Spleen (tissue), 11 donors: ENCODE results near the gene AMOT. TPM values are rescaled to one million over a fixed set of nuclear protein-coding genes. Genes with fewer than 3 reads are reported as not detected.

Experiments
- DNase-seq: peaks from one replicate; pipeline ENCODE4 v3.0.0-alpha.2; 2020
- H3K27ac ChIP-seq, 8 donors: fragments of 200-600 bp; sonication (generic) in 7 of 8; 1 replicate in 4 of 8; 2 replicates in 4 of 8; pipeline versions ENCODE4 v1.5.0 to v1.8.0; 2016 to 2021; ENCODE audit warnings: inconsistent platforms in 4 of 8, mild to moderate bottlenecking in 4 of 8, moderate library complexity in 1 of 8
- H3K27me3 ChIP-seq, 7 donors: fragments of 200-600 bp; sonication (generic) in 6 of 7; replicated peaks in 1 of 7; 1 replicate in 4 of 7; 2 replicates in 3 of 7; pipeline versions ENCODE4 v1.5.0 to v1.8.0; 2016 to 2021; ENCODE audit warnings: inconsistent platforms in 3 of 7, mild to moderate bottlenecking in 1 of 7
- H3K36me3 ChIP-seq, 6 donors: fragments of 200-600 bp; sonication (generic) in 5 of 6; 1 replicate in 4 of 6; 2 replicates in 2 of 6; pipeline versions ENCODE4 v1.5.0 to v1.8.0; 2016 to 2021; ENCODE audit warnings: inconsistent platforms in 2 of 6
- H3K4me1 ChIP-seq, 6 donors: fragments of 200-600 bp; sonication (generic) in 5 of 6; 1 replicate in 3 of 6; 2 replicates in 3 of 6; pipeline versions ENCODE4 v1.5.0 to v1.8.0; 2016 to 2021; ENCODE audit warnings: inconsistent platforms in 3 of 6
- H3K4me3 ChIP-seq, 8 donors: fragments of 200-600 bp; sonication (generic) in 7 of 8; 1 replicate in 4 of 8; 2 replicates in 4 of 8; pipeline versions ENCODE4 v1.5.0 to v1.8.0; 2016 to 2021; ENCODE audit warnings: inconsistent platforms in 4 of 8, mild to moderate bottlenecking in 4 of 8, moderate library complexity in 2 of 8
- H3K9me3 ChIP-seq, 8 donors: fragments of 200-600 bp; sonication (generic) in 7 of 8; 1 replicate in 4 of 8; 2 replicates in 4 of 8; pipeline versions ENCODE4 v1.5.0 to v1.8.0; 2016 to 2021; ENCODE audit warnings: inconsistent platforms in 4 of 8
- CTCF ChIP-seq, 11 experiments: fragments of 200-600 bp in 7 of 11; fragments of 450-650 bp in 4 of 11; sonication (generic) in 4 of 11; IDR thresholded peaks in 8 of 11; conservative IDR thresholded peaks in 3 of 11; 1 replicate in 7 of 11; 2 replicates in 4 of 11; pipeline versions ENCODE4 v1.4.0 to v1.8.0; 2016 to 2021; ENCODE audit warnings: antibody characterized with exemption in 11 of 11, inconsistent platforms in 4 of 11, mild to moderate bottlenecking in 1 of 11
- POLR2A ChIP-seq, 3 donors: fragments of 450-650 bp; IDR thresholded peaks; one replicate each; pipeline ENCODE4 v1.5.1; 2017; ENCODE audit warnings: antibody characterized with exemption in 3 of 3, mild to moderate bottlenecking in 1 of 3
- POLR2AphosphoS5 ChIP-seq, 3 donors: sonication (generic); formaldehyde crosslinking; IDR thresholded peaks; one replicate each; pipeline ENCODE4 v1.5.1; 2017; ENCODE audit warnings: antibody characterized with exemption in 3 of 3
- WGBS, 5 donors: extraction: QIAGEN DNeasy Blood & Tissue Kit in 3 of 5; methylation state at CpG; one replicate each; pipeline versions ENCODE4 v1.1.5 to v1.1.7; 2013 to 2018; 5-methylcytosine and 5-hydroxymethylcytosine counted together
- intact Hi-C: fragments of 100-400 bp; cut with DNase I; formaldehyde crosslinking; loops from one replicate; pipeline ENCODE4 v1.15.0; 2023; ENCODE audit warnings: low total_unique reads
- polyA plus RNA-seq, 3 donors: library from polyadenylated mRNA; stranded (reverse); fragments of 200-250 nt; gene quantifications; one replicate each; pipeline ENCODE4 v1.2.1, GENCODE V29; 2013
- total RNA-seq, 7 donors: library from RNA; depleted of rRNA in 3 of 7; stranded (reverse); fragments of >200 nt in 3 of 7; fragmentation: NEBNext Ultra II Directional in 4 of 7; extraction: Animal tissue kit (Norgen Biotek cat#: 25700) in 4 of 7; gene quantifications; one replicate each; pipeline versions ENCODE4 v1.1.0 to v1.2.1, GENCODE V29; 2016 to 2021
- donor health status: healthy with polysubstance abuse.
- donor health status: DM: no; HTN: no; CAD: no; lungs with moderate emphysema.
- donor health status: DM: no; HTN: no; CAD: no.
- donor health status: Bipolar disorder and iron deficiency.
- donor health status: healthy.
- donor health status: DM: no; HTN: no; CAD: no.
- donor health status: DM: yes; HTN: yes; CAD: no.

Gene AMOT
- total and polyA plus RNA-seq, 10 donors = 0.52 to 8.0 (median 3.6) TPM

GRCh38 chrX:112852851-112853250 lies 12.2 kb upstream of the AMOT start:
- Histone ChIP-seq H3K27ac (no peak overlapping the region), H3K4me3 (no peak overlapping the region), H3K4me1 (peaks cover 0 to 21% (median 9%) of the 10 kb centered on the region in 6 donors), H3K36me3 (no peaks in the 10 kb centered on the region), H3K9me3 (no peaks in the 10 kb centered on the region), H3K27me3 (peaks cover 0 to 7% (median 0%) of the 10 kb centered on the region in 7 donors)
- TF ChIP-seq POLR2AphosphoS5 (IDR thresholded peaks at IDR 0.05) (no peak), POLR2A (IDR thresholded peaks at IDR 0.05) (no peak), CTCF (IDR thresholded peaks at IDR 0.05 in 8 of 11, conservative IDR thresholded peaks at IDR 0.05 in 3 of 11) (no peak)
- WGBS, 5 donors = 70 to 90% (median 83%) methylated on average over 3 of the region's 3 CpGs
- no peak for DNase-seq
- intact Hi-C loops = no loop called here

- Histone ChIP-seq H3K36me3 (no peaks in the 10 kb centered on the region), H3K27ac (no peak overlapping the region), H3K4me3 (no peak overlapping the region), H3K27me3 (peaks cover 0 to 7% (median 0%) of the 10 kb centered on the region in 7 donors), H3K4me1 (peaks cover 0 to 21% (median 9%) of the 10 kb centered on the region in 6 donors), H3K9me3 (no peaks in the 10 kb centered on the region)
- TF ChIP-seq CTCF (IDR thresholded peaks at IDR 0.05 in 8 of 11, conservative IDR thresholded peaks at IDR 0.05 in 3 of 11) = no peak
- TF ChIP-seq POLR2A (IDR thresholded peaks at IDR 0.05) = no peak
- no peak for TF ChIP-seq POLR2AphosphoS5 (IDR thresholded peaks at IDR 0.05)
- DNase-seq = no peak
- intact Hi-C loops = no loop called here
- WGBS, 5 donors = 7 to 21% (median 13%) methylated on average over 4 of the region's 4 CpGs
Measured at GRCh38 chrX:112851806-112852205, 11.2 kb upstream of the AMOT start.

- no peak overlapping the region for H3K4me3 ChIP-seq
- 33 to 52% (median 39%) methylated on average over 2 of the region's 2 CpGs for WGBS, 5 donors
- intact Hi-C loops = no loop called here
Measured at GRCh38 chrX:112851161-112851779, 10.6 kb upstream of the AMOT start.

More at GRCh38 chrX:112851161-112851779, 10.6 kb upstream of the AMOT start:
- Histone ChIP-seq H3K9me3 (no peaks in the 10 kb centered on the region), H3K4me1 (peaks cover 0 to 21% (median 9%) of the 10 kb centered on the region in 6 donors), H3K27ac (no peak overlapping the region), H3K36me3 (no peaks in the 10 kb centered on the region), H3K27me3 (peaks cover 0 to 7% (median 0%) of the 10 kb centered on the region in 7 donors)
- no peak for DNase-seq
- TF ChIP-seq CTCF (IDR thresholded peaks at IDR 0.05 in 8 of 11, conservative IDR thresholded peaks at IDR 0.05 in 3 of 11) = no peak
- TF ChIP-seq POLR2A (IDR thresholded peaks at IDR 0.05) = no peak
- TF ChIP-seq POLR2AphosphoS5 (IDR thresholded peaks at IDR 0.05) = no peak
